H1 (cell line): ENCODE measurements around the gene CALHM3. TPM values are rescaled to one million over a fixed set of nuclear protein-coding genes. Genes with fewer than 3 reads are reported as not detected.

Experiments
- CTCF ChIA-PET: fragments of 300-600 bp; sonication (Branson Sonifier 250); formaldehyde crosslinking; loops from one replicate; lab custom pipeline; 2021; ENCODE audit not compliant: partially characterized antibody; lab: Charles Lee
- POLR2A ChIA-PET: fragments of 300-600 bp; sonication (Branson Sonifier 250); formaldehyde crosslinking; loops from one replicate; lab custom pipeline; 2021; ENCODE audit warnings: inconsistent platforms; ENCODE audit not compliant: partially characterized antibody; lab: Charles Lee
- DNase-seq, 2 experiments: peaks; one replicate each; pipeline versions ENCODE4 v3.0.0 to v3.0.0-alpha.2; 2010 to 2022; ENCODE audit warnings: low spot score in 2 of 2, low read depth in 1 of 2, mixed read lengths in 1 of 2
- FAIRE-seq: peaks from 2 replicates; lab custom pipeline; 2011; peaks lifted over from hg19 to GRCh38; lab: Jason Lieb, UNC
- H2AFZ ChIP-seq: 2 replicates; pipeline ENCODE4 v1.8.1; 2012; ENCODE audit warnings: low read length, inconsistent platforms
- H2AK5ac ChIP-seq: 2 replicates; pipeline ENCODE4 v1.6.1; 2013; ENCODE audit warnings: low read depth, low read length
- H2BK120ac ChIP-seq: replicated peaks from 2 replicates; pipeline ENCODE3; 2013; ENCODE audit warnings: low read depth, low read length, inconsistent platforms
- H2BK12ac ChIP-seq: 2 replicates; pipeline ENCODE4 v1.6.1; 2013; ENCODE audit warnings: low read depth, low read length
- H2BK15ac ChIP-seq: 2 replicates; pipeline ENCODE4 v1.6.1; 2013; ENCODE audit warnings: low read length
- H2BK20ac ChIP-seq: 2 replicates; pipeline ENCODE4 v1.6.1; 2013; ENCODE audit warnings: low read length
- H2BK5ac ChIP-seq: 2 replicates; pipeline ENCODE4 v1.6.1; 2013; ENCODE audit warnings: low read depth, low read length
- H3K14ac ChIP-seq: 2 replicates; pipeline ENCODE4 v1.6.1; 2013; ENCODE audit warnings: inconsistent platforms; ENCODE audit not compliant: insufficient read length
- H3K18ac ChIP-seq: 2 replicates; pipeline ENCODE4 v1.6.1; 2013; ENCODE audit warnings: low read length; ENCODE audit errors: extremely low read depth
- H3K23ac ChIP-seq: 2 replicates; pipeline ENCODE4 v1.6.1; 2013; ENCODE audit warnings: inconsistent platforms; ENCODE audit not compliant: insufficient read length
- H3K23me2 ChIP-seq: 2 replicates; pipeline ENCODE4 v1.6.1; 2013; ENCODE audit warnings: low read depth, low read length
- H3K27ac ChIP-seq: 2 replicates; pipeline ENCODE4 v1.6.1; 2011; ENCODE audit warnings: low read depth, low read length, inconsistent platforms
- H3K27me3 ChIP-seq, 4 experiments: replicated peaks in 1 of 4; 1 replicate in 1 of 4; 2 replicates in 3 of 4; pipeline versions ENCODE4 v1.6.1 to v1.8.1; 2011 to 2013; ENCODE audit warnings: low read length in 3 of 4, mild to moderate bottlenecking in 3 of 4, inconsistent platforms in 2 of 4, mixed read lengths in 2 of 4, moderate library complexity in 1 of 4; ENCODE audit not compliant: control insufficient read depth in 3 of 4, insufficient read depth in 3 of 4; ENCODE audit errors: extremely low read depth in 1 of 4
- H3K36me3 ChIP-seq, 4 experiments: 2 replicates each; pipeline versions ENCODE4 v1.6.1 to v1.8.1; 2011 to 2013; ENCODE audit warnings: mild to moderate bottlenecking in 4 of 4, low read length in 3 of 4, moderate library complexity in 2 of 4, control low read depth in 1 of 4, inconsistent platforms in 1 of 4; ENCODE audit not compliant: insufficient read depth in 4 of 4, control insufficient read depth in 2 of 4
- H3K4ac ChIP-seq: replicated peaks from 2 replicates; pipeline ENCODE3; 2013; ENCODE audit warnings: low read length, low read depth, mixed read lengths, inconsistent platforms; ENCODE audit not compliant: insufficient read length
- H3K4me1 ChIP-seq, 4 experiments: replicated peaks in 1 of 4; 1 replicate in 1 of 4; 2 replicates in 3 of 4; pipeline versions ENCODE4 v1.6.1 to v1.8.1; 2011 to 2013; ENCODE audit warnings: low read length in 3 of 4, inconsistent platforms in 2 of 4, mixed read lengths in 1 of 4; ENCODE audit not compliant: insufficient read depth in 4 of 4, control insufficient read depth in 3 of 4
- H3K4me2 ChIP-seq, 2 experiments: 2 replicates each; pipeline versions ENCODE4 v1.6.1 to v1.8.1; 2011 to 2013; ENCODE audit warnings: low read depth in 2 of 2, low read length in 2 of 2, control low read depth in 1 of 2, inconsistent platforms in 1 of 2, mild to moderate bottlenecking in 1 of 2; ENCODE audit not compliant: insufficient read depth in 1 of 2
- H3K4me3 ChIP-seq, 4 experiments: fragments of 200-600, 300-600 bp in 1 of 4; sonication (generic), shearing (Covaris generic), sonication (Bioruptor Twin) in 1 of 4; 2 replicates each; pipeline versions ENCODE4 v1.5.1 to v1.8.1; 2011 to 2016; ENCODE audit warnings: low read length in 4 of 4, low read depth in 3 of 4, control low read depth in 2 of 4, inconsistent platforms in 2 of 4, mild to moderate bottlenecking in 2 of 4, mixed read lengths in 1 of 4, moderate library complexity in 1 of 4; ENCODE audit not compliant: insufficient read depth in 2 of 4; ENCODE audit errors: extremely low read depth in 1 of 4
- H3K56ac ChIP-seq: replicated peaks from 2 replicates; pipeline ENCODE3; 2013; ENCODE audit warnings: low read depth, mild to moderate bottlenecking, mixed read lengths, low read length, inconsistent platforms; ENCODE audit not compliant: insufficient read length
- H3K79me1 ChIP-seq: 2 replicates; pipeline ENCODE4 v1.6.1; 2013; ENCODE audit warnings: low read depth, low read length, control low read depth
- H3K79me2 ChIP-seq, 2 experiments: 2 replicates each; pipeline versions ENCODE4 v1.6.1 to v1.8.1; 2012 to 2013; ENCODE audit warnings: low read length in 2 of 2, mild to moderate bottlenecking in 2 of 2, inconsistent platforms in 1 of 2; ENCODE audit not compliant: insufficient read depth in 2 of 2, control insufficient read depth in 1 of 2
- H3K9ac ChIP-seq, 4 experiments: replicated peaks in 1 of 4; 1 replicate in 1 of 4; 2 replicates in 3 of 4; pipeline versions ENCODE4 v1.6.1 to v1.8.1; 2011 to 2013; ENCODE audit warnings: low read depth in 3 of 4, low read length in 3 of 4, control low read depth in 2 of 4, mild to moderate bottlenecking in 2 of 4, moderate library complexity in 2 of 4, inconsistent platforms in 1 of 4; ENCODE audit errors: extremely low read depth in 1 of 4
- H3K9me3 ChIP-seq, 2 experiments: 2 replicates each; pipeline versions ENCODE4 v1.6.1 to v1.8.1; 2012 to 2013; ENCODE audit warnings: mild to moderate bottlenecking in 2 of 2, moderate library complexity in 2 of 2, control low read depth in 1 of 2, inconsistent platforms in 1 of 2, low read depth in 1 of 2, low read length in 1 of 2, mixed read lengths in 1 of 2; ENCODE audit not compliant: insufficient read depth in 2 of 2
- H4K20me1 ChIP-seq, 2 experiments: replicated peaks in 1 of 2; 2 replicates each; pipeline versions ENCODE3 to v1.8.1; 2011 to 2013; ENCODE audit warnings: inconsistent platforms in 2 of 2, low read length in 2 of 2, mild to moderate bottlenecking in 1 of 2; ENCODE audit not compliant: insufficient read depth in 2 of 2, control insufficient read depth in 1 of 2
- H4K5ac ChIP-seq: 2 replicates; pipeline ENCODE4 v1.6.1; 2013; ENCODE audit warnings: low read length, low read depth, mixed read lengths, inconsistent platforms; ENCODE audit not compliant: insufficient read length
- H4K8ac ChIP-seq: 2 replicates; pipeline ENCODE4 v1.8.0; 2013; ENCODE audit warnings: mild to moderate bottlenecking, moderate library complexity, low read length, inconsistent platforms; ENCODE audit not compliant: insufficient read depth; ENCODE audit errors: extremely low read depth
- H4K91ac ChIP-seq: replicated peaks from 2 replicates; pipeline ENCODE3; 2013; ENCODE audit warnings: low read length, mixed read lengths, inconsistent platforms; ENCODE audit not compliant: insufficient read length
- EGR1 ChIP-seq: IDR thresholded peaks from 2 replicates; pipeline ENCODE4 v1.6.1; 2011; ENCODE audit warnings: low read depth, low read length, borderline replicate concordance
- FOSL1 ChIP-seq: IDR thresholded peaks from 2 replicates; pipeline ENCODE4 v1.6.1; 2011; ENCODE audit warnings: mild to moderate bottlenecking, low read depth, low read length, moderate library complexity; ENCODE audit not compliant: insufficient read depth
- HDAC2 ChIP-seq, 2 experiments: fragments of 300-600 bp in 1 of 2; sonication (generic) in 1 of 2; IDR thresholded peaks; 2 replicates each; pipeline ENCODE4 v1.6.1; 2011 to 2012; ENCODE audit warnings: low read depth in 2 of 2, low read length in 2 of 2, mild to moderate bottlenecking in 2 of 2, moderate library complexity in 2 of 2, borderline replicate concordance in 1 of 2, inconsistent platforms in 1 of 2
- KDM5A ChIP-seq: fragments of 200-600 bp; IDR thresholded peaks from 2 replicates; pipeline ENCODE4 v1.7.1; 2012; ENCODE audit warnings: mild to moderate bottlenecking, low read length, inconsistent platforms, mixed read lengths
- MAFK ChIP-seq: IDR thresholded peaks from 2 replicates; pipeline ENCODE4 v1.6.1; 2012; ENCODE audit warnings: low read depth, mild to moderate bottlenecking, improper control_type of control experiment, low read length
- PHF8 ChIP-seq: fragments of 200-600 bp; sonication (generic); conservative IDR thresholded peaks from 2 replicates; pipeline ENCODE4 v1.7.1; 2012; ENCODE audit warnings: low read depth, mild to moderate bottlenecking, inconsistent platforms, low read length, moderate library complexity
- RXRA ChIP-seq: IDR thresholded peaks from 2 replicates; pipeline ENCODE4 v1.6.1; 2011; ENCODE audit warnings: low read depth, mild to moderate bottlenecking, low read length, moderate library complexity; ENCODE audit not compliant: insufficient read depth
- SAP30 ChIP-seq: fragments of 300-600 bp; sonication (generic); IDR thresholded peaks from 2 replicates; pipeline ENCODE4 v1.7.1; 2012; ENCODE audit warnings: low read length, moderate library complexity, mild to moderate bottlenecking, inconsistent platforms; ENCODE audit not compliant: insufficient read depth, insufficient replicate concordance
- SIN3A ChIP-seq, 2 experiments: IDR thresholded peaks in 1 of 2; conservative IDR thresholded peaks in 1 of 2; 2 replicates each; pipeline ENCODE4 v1.6.1; 2011 to 2012; ENCODE audit warnings: low read length in 2 of 2, improper control_type of control experiment in 1 of 2, low read depth in 1 of 2, mild to moderate bottlenecking in 1 of 2
- SUZ12 ChIP-seq: fragments of 200-600 bp; sonication (generic); IDR thresholded peaks from 2 replicates; pipeline ENCODE4 v1.6.1; 2012; ENCODE audit warnings: mild to moderate bottlenecking, inconsistent platforms, low read length, moderate library complexity, mixed read lengths
- TEAD4 ChIP-seq: IDR thresholded peaks from 2 replicates; pipeline ENCODE4 v1.6.1; 2012; ENCODE audit warnings: low read depth, low read length, inconsistent platforms, mixed read lengths
- WGBS, 2 experiments: shearing (Covaris generic) in 1 of 2; methylation state at CpG; one replicate each; pipeline versions ENCODE4 v1.1.6 to v1.1.7; 2013 to 2015; ENCODE audit warnings: low lambda C conversion rate in 2 of 2, mixed read lengths in 2 of 2, inconsistent platforms in 1 of 2, low coverage in 1 of 2, missing lambda C conversion rate in 1 of 2; ENCODE audit not compliant: insufficient replicate concordance in 2 of 2, insufficient coverage in 1 of 2, insufficient read length in 1 of 2; ENCODE audit errors: extremely low coverage in 1 of 2, missing lambda C conversion rate in 1 of 2; 5-methylcytosine and 5-hydroxymethylcytosine counted together
- polyA plus RNA-seq, 7 experiments: library from polyadenylated mRNA; depleted of rRNA in 3 of 7; stranded (reverse) in 5 of 7; unstranded in 2 of 7; fragments of >200 nt in 5 of 7; fragments of 200-250 nt in 2 of 7; gene quantifications; 1 replicate in 5 of 7; 2 replicates in 1 of 7; 4 replicates in 1 of 7; pipeline versions ENCODE4 v1.2.1 to v1.2.3, GENCODE V29; 2011 to 2013; ENCODE audit warnings: missing spikeins in 2 of 7, mixed read lengths in 2 of 7
- total RNA-seq: library from RNA; stranded (reverse); fragmentation: NEBNext Ultra II Directional; extraction: Animal tissue kit (Norgen Biotek cat#: 25700); gene quantifications from 2 replicates; pipeline ENCODE4 v1.2.1, GENCODE V29; 2021
- TF ChIP-seq, protein P1 (sequence below): IDR thresholded peaks from 2 replicates; pipeline ENCODE4 v1.6.1; 2012; ENCODE audit warnings: inconsistent platforms

CALHM3 gene
- total and polyA plus RNA-seq, 2 of the 8 experiments (the other 6 are each of a cell fraction or from before 2014, with no cell fraction given), result 0.17 to 0.60 TPM

GRCh38 chr10:103500481-103500880 lies 21.4 kb upstream of the CALHM3 start:
- H3K4me1 ChIP-seq, result no peaks in the 10 kb centered on the region
- no peaks in the 10 kb centered on the region for H3K79me1 ChIP-seq
- H3K9ac ChIP-seq, result no peak overlapping the region
- H2BK15ac ChIP-seq, result no peak overlapping the region
- H4K91ac ChIP-seq, result no peak overlapping the region
- FAIRE-seq (no peak), DNase-seq (no peak)
- no peak overlapping the region for H3K4me2 ChIP-seq
- no peak overlapping the region for H3K4me3 ChIP-seq
- H3K14ac ChIP-seq, result no peak overlapping the region
- no peaks in the 10 kb centered on the region for H3K79me2 ChIP-seq
- ChIA-PET POLR2A (interaction anchor here (1.2 kb wide), 1 partner anchor 150 kb away, joined by 3 read pairs; no protein-coding TSS in a partner anchor), CTCF (interaction anchor here (1.0 to 5.4 kb wide), 6 partner anchors 14 to 64 kb away, joined by 3 to 37 read pairs (median 4); no protein-coding TSS in a partner anchor)
- H2AK5ac ChIP-seq, result no peak overlapping the region
- no peak overlapping the region; the same call in 1 of the 2 replicates for H3K18ac ChIP-seq
- H4K5ac ChIP-seq, result no peak overlapping the region
- no peaks in the 10 kb centered on the region for H3K9me3 ChIP-seq
- H2BK20ac ChIP-seq, result no peak overlapping the region
- peaks cover 0 to 2% (median under 1%) of the 10 kb centered on the region in 4 experiments; a peak in 4 of 7 replicates for H3K27me3 ChIP-seq
- H4K8ac ChIP-seq, result no peak overlapping the region
- H3K23ac ChIP-seq, result no peak overlapping the region
- H2BK120ac ChIP-seq, result no peak overlapping the region
- no peak overlapping the region for H3K56ac ChIP-seq
- no peak overlapping the region for H3K27ac ChIP-seq
- no peak overlapping the region for H2AFZ ChIP-seq
- H2BK5ac ChIP-seq, result no peak overlapping the region
- H4K20me1 ChIP-seq, result no peaks in the 10 kb centered on the region
- H3K4ac ChIP-seq, result no peak overlapping the region
- H2BK12ac ChIP-seq, result no peak overlapping the region
- no peaks in the 10 kb centered on the region for H3K23me2 ChIP-seq
- 89% methylated on average over 6 of the region's 6 CpGs; no CpG with 5 or more reads in 1 of the 2 experiments for WGBS, 2 experiments
- H3K36me3 ChIP-seq, result no peaks in the 10 kb centered on the region
- no peak for TF ChIP-seq EGR1
- no peak for TF ChIP-seq MAFK
- no peak for TF ChIP-seq SUZ12
- no peak for TF ChIP-seq FOSL1
- TF ChIP-seq HDAC2 (IDR thresholded peaks at IDR 0.05; ENCODE audit: borderline replicate concordance in 1 of 2, low read depth in 2 of 2, low read length in 2 of 2), result no peak
- no peak for TF ChIP-seq RXRA
- TF ChIP-seq KDM5A, result no peak
- no peak for TF ChIP-seq SAP30
- no peak for TF ChIP-seq TEAD4
- TF ChIP-seq SIN3A (conservative IDR thresholded peaks at IDR 0.05 in 1 of 2, IDR thresholded peaks at IDR 0.05 in 1 of 2; ENCODE audit: low read depth in 1 of 2, low read length in 2 of 2), result no peak
- TF ChIP-seq, protein P1, sequence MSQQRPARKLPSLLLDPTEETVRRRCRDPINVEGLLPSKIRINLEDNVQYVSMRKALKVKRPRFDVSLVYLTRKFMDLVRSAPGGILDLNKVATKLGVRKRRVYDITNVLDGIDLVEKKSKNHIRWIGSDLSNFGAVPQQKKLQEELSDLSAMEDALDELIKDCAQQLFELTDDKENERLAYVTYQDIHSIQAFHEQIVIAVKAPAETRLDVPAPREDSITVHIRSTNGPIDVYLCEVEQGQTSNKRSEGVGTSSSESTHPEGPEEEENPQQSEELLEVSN, result no peak
- no peak for TF ChIP-seq PHF8
